Upper lobe of left lung (tissue), 6 donors: ENCODE results near the gene MAEA. TPM values are rescaled to one million over a fixed set of nuclear protein-coding genes. Genes with fewer than 3 reads are reported as not detected.

ENCODE experiments used
- ATAC-seq, 2 donors: fragments of 200-7000 bp; cut with Tn5 transposase; one replicate each; pipeline ENCODE4 v1.9.1; 2022; ENCODE audit warnings: mild to moderate bottlenecking in 2 of 2, moderate library complexity in 2 of 2; ENCODE audit not compliant: low FRiP score in 2 of 2
- DNase-seq, 2 donors: peaks; one replicate each; pipeline ENCODE4 v3.0.0-alpha.2; 2019 to 2020
- H3K27ac ChIP-seq, 4 donors: fragments of 200-600 bp; sonication (generic); one replicate each; pipeline ENCODE4 v1.5.1; 2016 to 2019
- H3K27me3 ChIP-seq, 4 donors: fragments of 200-600 bp; sonication (generic); one replicate each; pipeline ENCODE4 v1.5.1; 2017 to 2019
- H3K36me3 ChIP-seq, 4 donors: fragments of 200-600 bp; sonication (generic); one replicate each; pipeline ENCODE4 v1.5.1; 2016 to 2019
- H3K4me1 ChIP-seq, 4 donors: fragments of 200-600 bp; sonication (generic); one replicate each; pipeline ENCODE4 v1.5.1; 2018 to 2019
- H3K4me3 ChIP-seq, 4 donors: fragments of 200-600 bp; sonication (generic); one replicate each; pipeline ENCODE4 v1.5.1; 2017 to 2019; ENCODE audit warnings: mild to moderate bottlenecking in 2 of 4, moderate library complexity in 1 of 4
- H3K9me3 ChIP-seq, 4 donors: fragments of 200-600 bp; sonication (generic); one replicate each; pipeline ENCODE4 v1.5.1; 2018 to 2019
- CTCF ChIP-seq, 6 experiments: fragments of 450-650 bp in 4 of 6; fragments of 200-600 bp in 2 of 6; sonication (generic) in 2 of 6; IDR thresholded peaks; one replicate each; pipeline ENCODE4 v1.5.1; 2016 to 2019; ENCODE audit warnings: antibody characterized with exemption in 6 of 6
- EP300 ChIP-seq, 4 donors: sonication (generic); formaldehyde crosslinking; IDR thresholded peaks; one replicate each; pipeline ENCODE4 v1.5.1; 2017; ENCODE audit warnings: antibody characterized with exemption in 4 of 4, control low read depth in 2 of 4
- POLR2A ChIP-seq, 4 donors: fragments of 450-650 bp; IDR thresholded peaks; one replicate each; pipeline ENCODE4 v1.5.1; 2016 to 2017; ENCODE audit warnings: antibody characterized with exemption in 4 of 4, mild to moderate bottlenecking in 2 of 4
- POLR2AphosphoS5 ChIP-seq, 2 donors: sonication (generic); formaldehyde crosslinking; IDR thresholded peaks; one replicate each; pipeline ENCODE4 v1.5.1; 2017; ENCODE audit warnings: antibody characterized with exemption in 2 of 2
- WGBS, 2 donors: methylation state at CpG; one replicate each; pipeline ENCODE4 v1.1.5; 2017 to 2018; 5-methylcytosine and 5-hydroxymethylcytosine counted together
- total RNA-seq, 6 donors: library from RNA; depleted of rRNA in 4 of 6; stranded (reverse); fragments of >200 nt in 4 of 6; gene quantifications; one replicate each; pipeline versions ENCODE4 v1.1.0 to v1.2.1, GENCODE V29; 2016 to 2021
- donor health status: DM: no; HTN: no; CAD: no; lungs with moderate emphysema.
- donor health status: DM: no; HTN: yes; CAD: no; lungs with severe emphysema.

The MAEA gene
- total RNA-seq, 6 donors from 2014 or later = 58.5 to 289 (median 73.0) TPM

GRCh38 chr4:1338752-1339414 lies 49.2 kb downstream of the MAEA start:
- WGBS, 2 donors = 96 to 97% methylated on average over 35 to 37 of the region's 38 CpGs

GRCh38 chr4:1339489-1339888 lies 49.8 kb downstream of the MAEA start:
- 97 to 98% methylated on average over 38 of the region's 38 CpGs for WGBS, 2 donors
- peak in 1 of 2 donors; percentile 84 for DNase-seq
- Histone ChIP-seq H3K27me3 (no peaks in the 10 kb centered on the region), H3K4me1 (peaks cover 0 to 3% (median 1%) of the 10 kb centered on the region in 4 donors), H3K9me3 (no peaks in the 10 kb centered on the region), H3K27ac (no peak overlapping the region), H3K4me3 (no peak overlapping the region), H3K36me3 (peaks cover 31 to 64% (median 55%) of the 10 kb centered on the region in 4 donors)
- no peak for TF ChIP-seq EP300 (IDR thresholded peaks at IDR 0.05)
- TF ChIP-seq CTCF (IDR thresholded peaks at IDR 0.05) = no peak
- no peak for TF ChIP-seq POLR2A (IDR thresholded peaks at IDR 0.05)
- no peak for TF ChIP-seq POLR2AphosphoS5 (IDR thresholded peaks at IDR 0.05)
- ATAC-seq = no peak

More at GRCh38 chr4:1338752-1339414, 49.2 kb downstream of the MAEA start:
- no peak for ATAC-seq
- TF ChIP-seq POLR2A (IDR thresholded peaks at IDR 0.05) = no peak
- TF ChIP-seq EP300 (IDR thresholded peaks at IDR 0.05) = no peak
- TF ChIP-seq POLR2AphosphoS5 (IDR thresholded peaks at IDR 0.05) = no peak
- no peak for TF ChIP-seq CTCF (IDR thresholded peaks at IDR 0.05)
- H3K27me3 ChIP-seq = no peaks in the 10 kb centered on the region
- H3K4me3 ChIP-seq = no peak overlapping the region
- H3K36me3 ChIP-seq = peaks cover 31 to 69% (median 59%) of the 10 kb centered on the region in 4 donors
- DNase-seq = peak in 1 of 2 donors; percentile 66
- no peaks in the 10 kb centered on the region for H3K4me1 ChIP-seq
- no peak overlapping the region for H3K27ac ChIP-seq
- H3K9me3 ChIP-seq = no peaks in the 10 kb centered on the region

GRCh38 chr4:1340181-1340747 lies 50.6 kb downstream of the MAEA start:
- H3K36me3 ChIP-seq = peaks cover 31 to 56% (median 49%) of the 10 kb centered on the region in 4 donors
- peak in 1 of 2 donors; percentile 11 for ATAC-seq
- 92 to 97% methylated on average over 24 to 28 of the region's 29 CpGs for WGBS, 2 donors

GRCh38 chr4:1340861-1341260 lies 51.2 kb downstream of the MAEA start:
- Histone ChIP-seq H3K36me3 (peaks cover 31 to 56% (median 49%) of the 10 kb centered on the region in 4 donors), H3K4me3 (no peak overlapping the region), H3K9me3 (no peaks in the 10 kb centered on the region), H3K4me1 (peaks cover 4 to 17% (median 12%) of the 10 kb centered on the region in 4 donors), H3K27ac (no peak overlapping the region), H3K27me3 (no peaks in the 10 kb centered on the region)
- 94 to 99% methylated on average over 13 to 20 of the region's 20 CpGs for WGBS, 2 donors
- ATAC-seq (no peak), DNase-seq (peak in 1 of 2 donors; percentile 75)
- TF ChIP-seq CTCF (IDR thresholded peaks at IDR 0.05) (no peak), POLR2AphosphoS5 (IDR thresholded peaks at IDR 0.05) (no peak), POLR2A (IDR thresholded peaks at IDR 0.05) (no peak), EP300 (IDR thresholded peaks at IDR 0.05) (no peak)

More at GRCh38 chr4:1340181-1340747, 50.6 kb downstream of the MAEA start:
- H3K27me3 ChIP-seq = no peaks in the 10 kb centered on the region
- peaks cover 0 to 11% (median 6%) of the 10 kb centered on the region in 4 donors for H3K4me1 ChIP-seq
- TF ChIP-seq POLR2AphosphoS5 (IDR thresholded peaks at IDR 0.05) = no peak
- TF ChIP-seq CTCF (IDR thresholded peaks at IDR 0.05) = no peak
- no peak for TF ChIP-seq POLR2A (IDR thresholded peaks at IDR 0.05)
- no peak for TF ChIP-seq EP300 (IDR thresholded peaks at IDR 0.05)
- H3K27ac ChIP-seq = no peak overlapping the region
- H3K9me3 ChIP-seq = no peaks in the 10 kb centered on the region
- DNase-seq = peak in 1 of 2 donors; percentile 73
- H3K4me3 ChIP-seq = no peak overlapping the region
